PC-9 (cell line): ENCODE data around the gene ZNRF3. TPM values are rescaled to one million over a fixed set of nuclear protein-coding genes. Genes with fewer than 3 reads are reported as not detected.
"Not testable (repeated sequence)": the region's sequence is repeated elsewhere in the genome, so short reads cannot be mapped to it uniquely, and the experiment has no call there.

Experiments used
- BruUV-seq: library from RNA; stranded (reverse); fragments of 400-500 nt; replicated peaks from 2 replicates; lab custom pipeline; 2021; lab: Mats Ljungman, UMichigan
- CTCF ChIA-PET: fragments of 300-600 bp; sonication (Branson Sonifier 250); formaldehyde crosslinking; loops from one replicate; lab custom pipeline; 2022; ENCODE audit warnings: antibody characterized with exemption; lab: Charles Lee
- POLR2A ChIA-PET: fragments of 300-600 bp; sonication (Branson Sonifier 250); formaldehyde crosslinking; loops from one replicate; lab custom pipeline; 2022; ENCODE audit warnings: antibody characterized with exemption; ENCODE audit not compliant: unreplicated experiment; lab: Charles Lee
- DNase-seq, 2 experiments: peaks; one replicate each; pipeline versions ENCODE4 v3.0.0 to v3.0.0-alpha.2; 2015 to 2022; ENCODE audit warnings: mixed read lengths in 1 of 2
- H2AFZ ChIP-seq: fragments of 200-600 bp; sonication (generic); 2 replicates; pipeline ENCODE4 v1.8.1; 2017; ENCODE audit warnings: antibody characterized with exemption
- H3F3A ChIP-seq: fragments of 200-600 bp; sonication (generic); 2 replicates; pipeline ENCODE4 v1.8.1; 2017; ENCODE audit warnings: antibody characterized with exemption, mild to moderate bottlenecking, low read depth; ENCODE audit not compliant: insufficient read depth
- H3K27ac ChIP-seq: fragments of 200-600 bp; sonication (generic); 2 replicates; pipeline ENCODE4 v1.6.1; 2016; ENCODE audit warnings: mixed run types
- H3K27me3 ChIP-seq: fragments of 200-600 bp; sonication (generic); 2 replicates; pipeline ENCODE4 v1.6.1; 2016; ENCODE audit warnings: low read depth, mixed run types; ENCODE audit not compliant: insufficient read depth
- H3K36me3 ChIP-seq: fragments of 200-600 bp; sonication (generic); 2 replicates; pipeline ENCODE4 v1.6.1; 2016; ENCODE audit warnings: low read depth, mixed run types
- H3K4me1 ChIP-seq: fragments of 200-600 bp; sonication (generic); replicated peaks from 2 replicates; pipeline ENCODE4 v1.6.1; 2016; ENCODE audit warnings: mixed run types; ENCODE audit not compliant: insufficient read depth
- H3K4me2 ChIP-seq: fragments of 200-600 bp; sonication (generic); 2 replicates; pipeline ENCODE4 v1.6.1; 2017; ENCODE audit warnings: mixed run types
- H3K4me3 ChIP-seq: fragments of 200-600 bp; sonication (generic); 2 replicates; pipeline ENCODE4 v1.6.1; 2016; ENCODE audit warnings: mixed run types
- H3K79me2 ChIP-seq: fragments of 200-600 bp; sonication (generic); 2 replicates; pipeline ENCODE4 v1.6.1; 2017; ENCODE audit warnings: low read depth, mixed run types
- H3K9me2 ChIP-seq: fragments of 200-600 bp; sonication (generic); 2 replicates; pipeline ENCODE4 v1.8.1; 2017; ENCODE audit warnings: mild to moderate bottlenecking; ENCODE audit not compliant: insufficient read depth
- H3K9me3 ChIP-seq: fragments of 200-600 bp; sonication (generic); 2 replicates; pipeline ENCODE4 v1.8.1; 2016; ENCODE audit warnings: low read depth; ENCODE audit not compliant: insufficient read depth
- H4K20me1 ChIP-seq: fragments of 200-600 bp; sonication (generic); 2 replicates; pipeline ENCODE4 v1.8.1; 2017; ENCODE audit not compliant: insufficient read depth
- EZH2 ChIP-seq: fragments of 200-600 bp; sonication (generic); IDR thresholded peaks from 2 replicates; pipeline ENCODE4 v1.8.0; 2017; ENCODE audit warnings: antibody characterized with exemption, low read depth
- intact Hi-C: fragments of 100-400 bp; cut with micrococcal nuclease; formaldehyde crosslinking; loops from one replicate; pipeline ENCODE4 v1.10.0; 2022; ENCODE audit not compliant: unreplicated experiment
- total RNA-seq: library from RNA; stranded (reverse); gene quantifications from 2 replicates; pipeline ENCODE4 v1.2.3, GENCODE V29; 2021
- TF ChIP-seq, protein P1 (sequence below): fragments of 200-600 bp; sonication (generic); conservative IDR thresholded peaks from 2 replicates; pipeline ENCODE4 v1.6.1; 2017; ENCODE audit warnings: mixed run types, antibody characterized with exemption, mild to moderate bottlenecking, moderate library complexity

ZNRF3 gene
- total RNA-seq, 1 experiment from 2014 or later: 5.2 TPM

DNA sequence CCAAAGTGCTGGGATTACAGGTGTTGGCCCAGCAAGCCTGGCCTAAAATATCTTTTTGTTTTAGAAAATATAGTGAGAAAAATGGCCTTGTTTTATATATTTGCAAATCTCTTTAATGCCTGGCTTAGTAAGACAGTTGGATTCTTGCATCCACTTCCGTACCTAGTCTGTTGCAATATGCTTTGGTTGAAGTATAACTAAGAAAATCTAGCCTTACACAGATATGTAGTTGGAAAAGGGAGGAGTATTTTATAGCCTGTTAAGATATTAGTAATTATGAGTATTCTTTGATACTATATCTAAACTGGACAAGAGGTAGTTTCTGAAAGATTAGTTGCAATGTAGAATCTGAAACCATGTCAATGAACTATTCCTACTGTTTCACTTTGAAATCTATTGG is 65.1 kb downstream of the ZNRF3 start:
- Histone ChIP-seq H3K36me3 (no peaks in the 10 kb centered on the region), H3K27ac (no peak overlapping the region), H2AFZ (no peak overlapping the region), H4K20me1 (no peaks in the 10 kb centered on the region), H3K27me3 (no peaks in the 10 kb centered on the region), H3K79me2 (peaks cover 7% of the 10 kb centered on the region; the same call in 1 of the 2 replicates), H3K9me3 (no peaks in the 10 kb centered on the region; the same call in 1 of the 2 replicates), H3K4me2 (no peak overlapping the region), H3K4me1 (0 out of 2 replicates have a peak, but pooled peaks cover 12% of the 10 kb centered on the region), H3K9me2 (no peaks in the 10 kb centered on the region), H3F3A (0 out of 2 replicates have a peak, but pooled peaks cover 4% of the 10 kb centered on the region), H3K4me3 (no peak overlapping the region)
- TF ChIP-seq, protein P1, sequence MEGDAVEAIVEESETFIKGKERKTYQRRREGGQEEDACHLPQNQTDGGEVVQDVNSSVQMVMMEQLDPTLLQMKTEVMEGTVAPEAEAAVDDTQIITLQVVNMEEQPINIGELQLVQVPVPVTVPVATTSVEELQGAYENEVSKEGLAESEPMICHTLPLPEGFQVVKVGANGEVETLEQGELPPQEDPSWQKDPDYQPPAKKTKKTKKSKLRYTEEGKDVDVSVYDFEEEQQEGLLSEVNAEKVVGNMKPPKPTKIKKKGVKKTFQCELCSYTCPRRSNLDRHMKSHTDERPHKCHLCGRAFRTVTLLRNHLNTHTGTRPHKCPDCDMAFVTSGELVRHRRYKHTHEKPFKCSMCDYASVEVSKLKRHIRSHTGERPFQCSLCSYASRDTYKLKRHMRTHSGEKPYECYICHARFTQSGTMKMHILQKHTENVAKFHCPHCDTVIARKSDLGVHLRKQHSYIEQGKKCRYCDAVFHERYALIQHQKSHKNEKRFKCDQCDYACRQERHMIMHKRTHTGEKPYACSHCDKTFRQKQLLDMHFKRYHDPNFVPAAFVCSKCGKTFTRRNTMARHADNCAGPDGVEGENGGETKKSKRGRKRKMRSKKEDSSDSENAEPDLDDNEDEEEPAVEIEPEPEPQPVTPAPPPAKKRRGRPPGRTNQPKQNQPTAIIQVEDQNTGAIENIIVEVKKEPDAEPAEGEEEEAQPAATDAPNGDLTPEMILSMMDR: no peak
- no peak for TF ChIP-seq EZH2
- CTCF ChIA-PET: no interaction called here
- intact Hi-C loops: no loop called here
- no peak for DNase-seq
- no TSS peak for BruUV-seq
- POLR2A ChIA-PET: no interaction called here

GRCh38 chr22:28948860-28949551 is 65.6 kb downstream of the ZNRF3 start:
- intact Hi-C loops, H3F3A ChIP-seq, H3K9me3 ChIP-seq, H3K27me3 ChIP-seq, H3K27ac ChIP-seq, H3K36me3 ChIP-seq, DNase-seq, H3K4me2 ChIP-seq, H3K9me2 ChIP-seq, H3K79me2 ChIP-seq, CTCF ChIA-PET, H4K20me1 ChIP-seq, BruUV-seq, H3K4me3 ChIP-seq, H2AFZ ChIP-seq, POLR2A ChIA-PET: not testable (repeated sequence)
- H3K4me1 ChIP-seq: 0 out of 2 replicates have a peak, but pooled peaks cover 12% of the 10 kb centered on the region

- CTCF ChIA-PET: no interaction called here
- POLR2A ChIA-PET: no interaction called here
- Histone ChIP-seq H3K9me2 (no peaks in the 10 kb centered on the region), H3F3A (0 out of 2 replicates have a peak, but pooled peaks cover 4% of the 10 kb centered on the region), H3K79me2 (peaks cover 15% of the 10 kb centered on the region), H3K4me3 (no peak overlapping the region), H3K27me3 (no peaks in the 10 kb centered on the region), H3K36me3 (no peaks in the 10 kb centered on the region), H3K27ac (no peak overlapping the region), H3K4me1 (0 out of 2 replicates have a peak, but pooled peaks cover 12% of the 10 kb centered on the region), H3K4me2 (no peak overlapping the region), H2AFZ (no peak overlapping the region), H4K20me1 (no peaks in the 10 kb centered on the region), H3K9me3 (no peaks in the 10 kb centered on the region; the same call in 1 of the 2 replicates)
- intact Hi-C loops: no loop called here
- peak in 1 of 2 experiments; percentile 46 for DNase-seq
- BruUV-seq: no TSS peak
- TF ChIP-seq EZH2: no peak
- TF ChIP-seq, protein P1: no peak
These were observed 66.4 kb downstream of the ZNRF3 start for GRCh38 chr22:28949788-28950187.
